OCI-LY1 (cell line): ENCODE measurements around the gene MRPL36.

ENCODE experiments used
- CTCF ChIP-seq: fragments of 200-600 bp; sonication (generic), shearing (Covaris generic); IDR thresholded peaks from 2 replicates; pipeline ENCODE4 v1.5.1; 2017; ENCODE audit warnings: mild to moderate bottlenecking, antibody characterized with exemption, low read length, moderate library complexity, mixed read lengths
- EZH2 ChIP-seq: fragments of 200-600 bp; sonication (generic), shearing (Covaris generic); IDR thresholded peaks from 2 replicates; pipeline ENCODE4 v1.8.0; 2017; ENCODE audit warnings: borderline replicate concordance, mixed run types, mild to moderate bottlenecking, antibody characterized with exemption, low read length, moderate library complexity, mixed read lengths

GRCh38 chr5:1752881-1753280 lies 46.8 kb downstream of the MRPL36 start:
- no peak for TF ChIP-seq EZH2
- no peak for TF ChIP-seq CTCF
